Gastroesophageal sphincter (tissue), 4 donors: Measurements from ENCODE around the gene VSTM4. TPM values are rescaled to one million over a fixed set of nuclear protein-coding genes. Genes with fewer than 3 reads are reported as not detected.

Source experiments
- ATAC-seq: fragments of 150-250 bp; one replicate; pipeline ENCODE4 v1.9.1; 2016; ENCODE audit warnings: mild to moderate bottlenecking, moderate library complexity
- H3K27ac ChIP-seq, 4 donors: fragments of 200-600 bp; sonication (generic) in 3 of 4; 1 replicate in 3 of 4; 2 replicates in 1 of 4; pipeline ENCODE4 v1.5.1; 2016 to 2019
- H3K27me3 ChIP-seq: fragments of 200-600 bp; sonication (generic); one replicate; pipeline ENCODE4 v1.5.1; 2019
- H3K36me3 ChIP-seq, 2 donors: fragments of 200-600 bp; sonication (generic); one replicate each; pipeline ENCODE4 v1.5.1; 2019; ENCODE audit warnings: control low read depth in 1 of 2
- H3K4me1 ChIP-seq, 3 donors: fragments of 200-600 bp; sonication (generic); 1 replicate in 2 of 3; 2 replicates in 1 of 3; pipeline ENCODE4 v1.5.1; 2016 to 2019; ENCODE audit warnings: control low read depth in 2 of 3
- H3K4me3 ChIP-seq, 2 donors: fragments of 200-600 bp; sonication (generic); one replicate each; pipeline ENCODE4 v1.5.1; 2019; ENCODE audit warnings: mild to moderate bottlenecking in 1 of 2, moderate library complexity in 1 of 2
- H3K9me3 ChIP-seq, 3 donors: fragments of 200-600 bp; sonication (generic); one replicate each; pipeline ENCODE4 v1.5.1; 2017 to 2019; ENCODE audit warnings: control low read depth in 2 of 3
- EP300 ChIP-seq: sonication (generic); formaldehyde crosslinking; IDR thresholded peaks from one replicate; pipeline ENCODE4 v1.6.1; 2017; ENCODE audit warnings: antibody characterized with exemption, mild to moderate bottlenecking
- POLR2A ChIP-seq, 2 donors: fragments of 450-650 bp; IDR thresholded peaks; one replicate each; pipeline ENCODE4 v1.6.1; 2017; ENCODE audit warnings: antibody characterized with exemption in 2 of 2, mild to moderate bottlenecking in 2 of 2, moderate library complexity in 1 of 2
- POLR2AphosphoS5 ChIP-seq: sonication (generic); formaldehyde crosslinking; IDR thresholded peaks from one replicate; pipeline ENCODE4 v1.6.1; 2017; ENCODE audit warnings: antibody characterized with exemption
- WGBS, 2 donors: methylation state at CpG; one replicate each; pipeline ENCODE4 v1.1.5; 2018; ENCODE audit warnings: low coverage in 1 of 2; 5-methylcytosine and 5-hydroxymethylcytosine counted together
- total RNA-seq, 4 donors: library from RNA; depleted of rRNA; stranded (reverse); fragments of >200 nt; gene quantifications; one replicate each; pipeline ENCODE4 v1.1.0, GENCODE V29; 2016
- TF ChIP-seq, protein P1 (sequence below), 4 experiments: fragments of 200-600 bp in 2 of 4; fragments of 450-650 bp in 2 of 4; sonication (generic) in 1 of 4; IDR thresholded peaks; one replicate each; pipeline ENCODE4 v1.5.1; 2017 to 2019; ENCODE audit warnings: antibody characterized with exemption in 4 of 4, mild to moderate bottlenecking in 2 of 4, moderate library complexity in 2 of 4

VSTM4 gene
- total RNA-seq, 4 donors from 2014 or later: 11.4 to 25.1 (median 21.9) TPM

DNA sequence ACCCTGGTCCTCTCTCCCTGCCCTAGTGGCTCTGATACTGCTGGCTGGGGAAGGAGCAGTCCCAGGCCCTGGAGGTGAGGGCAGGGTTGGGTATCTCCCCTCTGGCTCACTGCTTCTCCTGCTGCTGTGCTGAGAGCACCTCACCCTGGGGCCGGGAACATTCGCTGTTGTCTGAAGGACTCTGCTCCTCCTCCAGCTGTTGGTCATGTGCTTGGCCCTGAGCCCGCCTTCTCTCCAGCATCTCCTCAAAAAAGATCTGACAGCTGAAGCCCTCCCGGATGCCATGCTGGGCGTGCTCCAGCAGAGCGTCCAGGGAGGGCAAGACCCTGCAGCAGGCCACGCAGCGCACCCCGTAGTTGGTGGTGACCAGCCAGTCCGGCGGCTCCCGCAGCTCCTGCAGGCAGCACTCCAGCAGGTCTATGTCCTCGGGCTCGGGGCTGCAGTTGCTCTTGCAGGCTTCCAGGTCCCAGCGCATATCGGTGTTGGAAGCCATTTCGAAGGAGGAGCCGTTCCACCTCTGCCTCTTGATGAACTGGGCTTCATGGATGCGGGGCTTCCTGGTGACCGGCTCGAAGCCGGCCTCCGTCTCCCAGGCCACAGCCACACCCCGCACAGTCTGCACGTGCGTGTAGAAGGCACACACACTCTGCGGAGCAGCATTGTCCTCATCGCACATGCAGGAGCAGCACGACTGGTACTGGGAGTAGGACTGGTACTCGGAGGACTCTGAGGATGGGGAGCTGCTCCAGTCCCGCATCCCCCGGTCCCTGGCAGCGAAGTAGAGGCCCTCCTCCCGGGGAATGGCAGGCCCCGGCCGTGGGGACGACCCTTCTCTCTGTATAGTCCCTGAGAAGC is 16.4 kb upstream of the VSTM4 start:
- Histone ChIP-seq H3K4me3 (no peak overlapping the region), H3K4me1 (no peaks in the 10 kb centered on the region), H3K9me3 (no peaks in the 10 kb centered on the region), H3K36me3 (no peaks in the 10 kb centered on the region), H3K27me3 (peaks cover 12% of the 10 kb centered on the region), H3K27ac (no peak overlapping the region)
- WGBS, 2 donors: no CpG with 5 or more reads among the region's 37 CpGs
- TF ChIP-seq EP300: no peak
- TF ChIP-seq, protein P1, sequence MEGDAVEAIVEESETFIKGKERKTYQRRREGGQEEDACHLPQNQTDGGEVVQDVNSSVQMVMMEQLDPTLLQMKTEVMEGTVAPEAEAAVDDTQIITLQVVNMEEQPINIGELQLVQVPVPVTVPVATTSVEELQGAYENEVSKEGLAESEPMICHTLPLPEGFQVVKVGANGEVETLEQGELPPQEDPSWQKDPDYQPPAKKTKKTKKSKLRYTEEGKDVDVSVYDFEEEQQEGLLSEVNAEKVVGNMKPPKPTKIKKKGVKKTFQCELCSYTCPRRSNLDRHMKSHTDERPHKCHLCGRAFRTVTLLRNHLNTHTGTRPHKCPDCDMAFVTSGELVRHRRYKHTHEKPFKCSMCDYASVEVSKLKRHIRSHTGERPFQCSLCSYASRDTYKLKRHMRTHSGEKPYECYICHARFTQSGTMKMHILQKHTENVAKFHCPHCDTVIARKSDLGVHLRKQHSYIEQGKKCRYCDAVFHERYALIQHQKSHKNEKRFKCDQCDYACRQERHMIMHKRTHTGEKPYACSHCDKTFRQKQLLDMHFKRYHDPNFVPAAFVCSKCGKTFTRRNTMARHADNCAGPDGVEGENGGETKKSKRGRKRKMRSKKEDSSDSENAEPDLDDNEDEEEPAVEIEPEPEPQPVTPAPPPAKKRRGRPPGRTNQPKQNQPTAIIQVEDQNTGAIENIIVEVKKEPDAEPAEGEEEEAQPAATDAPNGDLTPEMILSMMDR (IDR thresholded peaks at IDR 0.05): no peak
- no peak for TF ChIP-seq POLR2A (IDR thresholded peaks at IDR 0.05)
- TF ChIP-seq POLR2AphosphoS5: no peak
- no peak for ATAC-seq

DNA sequence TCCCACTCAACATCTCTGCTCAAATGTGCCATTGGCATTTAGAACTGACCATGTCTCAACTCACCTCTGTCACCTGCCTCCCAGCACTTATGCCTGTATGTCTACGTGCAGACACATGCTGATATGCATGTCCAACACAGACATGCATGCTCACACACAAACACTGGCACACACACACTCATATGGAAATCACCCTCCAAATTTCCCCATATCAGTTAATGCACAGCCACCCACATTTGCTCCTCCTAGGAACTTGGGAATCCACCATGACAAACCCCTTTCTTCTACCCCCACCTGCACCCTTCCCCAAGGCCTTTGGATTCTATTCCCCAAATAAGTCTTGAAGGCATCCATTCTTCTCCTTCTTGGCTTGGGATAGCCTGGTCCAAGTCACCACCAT is 14.1 kb upstream of the VSTM4 start:
- Histone ChIP-seq H3K4me3 (no peak overlapping the region), H3K4me1 (no peaks in the 10 kb centered on the region), H3K27me3 (peaks cover 12% of the 10 kb centered on the region), H3K9me3 (no peaks in the 10 kb centered on the region), H3K36me3 (no peaks in the 10 kb centered on the region), H3K27ac (no peak overlapping the region)
- 82 to 100% methylated on average over 1 of the region's 1 CpG for WGBS, 2 donors
- no peak for TF ChIP-seq EP300
- no peak for TF ChIP-seq POLR2AphosphoS5
- no peak for TF ChIP-seq POLR2A (IDR thresholded peaks at IDR 0.05)
- TF ChIP-seq, protein P1 (IDR thresholded peaks at IDR 0.05): no peak
- no peak for ATAC-seq

DNA sequence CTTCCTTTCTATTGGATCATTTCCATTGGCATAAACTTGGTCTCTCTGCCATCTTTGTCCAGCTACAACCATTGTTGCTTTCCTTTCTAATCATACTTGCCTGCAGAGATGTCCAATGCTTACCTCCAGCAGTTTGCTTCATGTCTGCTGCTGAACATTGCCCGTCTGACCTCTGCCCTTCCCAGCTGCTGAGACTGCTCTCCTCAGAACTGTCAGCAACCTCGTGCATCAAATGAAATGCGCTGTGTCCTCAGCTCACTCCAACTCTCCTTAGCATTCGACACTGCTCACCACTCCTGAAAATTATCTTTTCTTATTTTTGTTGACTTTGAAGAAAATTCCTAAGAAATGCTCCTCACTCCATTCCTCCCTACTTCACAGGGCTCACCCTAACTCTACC is 13.5 kb upstream of the VSTM4 start:
- H3K4me3 ChIP-seq: no peak overlapping the region
- ATAC-seq: no peak
- H3K27me3 ChIP-seq: peaks cover 12% of the 10 kb centered on the region
- H3K9me3 ChIP-seq: no peaks in the 10 kb centered on the region
- H3K4me1 ChIP-seq: no peaks in the 10 kb centered on the region
- no peaks in the 10 kb centered on the region for H3K36me3 ChIP-seq
- TF ChIP-seq, protein P1 (IDR thresholded peaks at IDR 0.05): no peak
- no peak for TF ChIP-seq POLR2A (IDR thresholded peaks at IDR 0.05)
- no peak for TF ChIP-seq POLR2AphosphoS5
- no peak overlapping the region for H3K27ac ChIP-seq
- WGBS, 2 donors: 41 to 73% methylated on average over 3 to 4 of the region's 4 CpGs

DNA sequence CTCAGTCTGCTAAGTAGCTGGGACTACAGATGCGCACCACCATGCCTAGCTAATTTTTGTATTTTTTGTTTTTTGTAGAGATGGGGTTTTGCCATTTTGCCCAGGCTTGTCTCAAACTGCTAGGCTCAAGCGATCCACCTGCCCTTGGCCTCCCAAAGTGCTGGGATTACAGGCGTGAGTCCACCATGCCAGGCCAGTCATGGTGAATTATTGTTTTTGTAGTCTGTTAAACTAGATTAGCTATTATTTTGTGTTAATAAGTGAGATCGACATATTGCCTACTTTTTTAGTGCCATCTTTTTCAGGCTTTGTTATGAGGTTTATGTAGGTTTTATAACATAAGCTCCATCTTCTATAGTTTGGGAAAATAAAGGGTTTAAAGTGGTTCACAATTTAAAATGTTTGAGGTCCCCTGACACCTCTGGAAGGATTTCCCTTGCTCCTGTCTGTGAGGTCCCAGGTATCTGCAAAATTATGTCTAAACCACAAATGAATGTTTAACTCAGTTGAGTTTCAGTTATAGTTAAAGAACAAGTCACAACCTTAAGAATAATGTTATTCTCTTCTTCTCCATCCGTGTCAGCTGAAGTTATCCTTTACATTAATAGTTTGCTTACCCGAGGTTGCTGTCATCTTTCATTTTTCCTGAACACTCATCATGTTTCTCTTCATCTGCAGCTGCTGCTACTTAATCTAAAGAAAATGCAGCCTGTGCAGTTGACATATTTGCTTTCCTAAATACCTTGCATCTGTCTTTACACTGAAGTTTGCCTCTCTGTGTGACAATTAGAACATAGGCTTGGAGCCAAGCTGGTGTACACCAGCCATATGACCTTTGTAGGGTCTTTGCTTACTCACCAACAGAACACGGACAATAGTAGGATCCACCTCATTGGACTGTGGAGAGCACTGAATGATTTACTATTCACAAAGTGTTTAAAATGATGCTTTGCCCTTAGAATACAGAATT is 8.9 kb upstream of the VSTM4 start:
- Histone ChIP-seq H3K9me3 (no peaks in the 10 kb centered on the region), H3K36me3 (no peaks in the 10 kb centered on the region), H3K4me3 (no peak overlapping the region), H3K4me1 (no peaks in the 10 kb centered on the region), H3K27me3 (no peaks in the 10 kb centered on the region), H3K27ac (no peak overlapping the region)
- WGBS, 2 donors: 67 to 70% methylated on average over 7 of the region's 7 CpGs
- no peak for ATAC-seq
- TF ChIP-seq POLR2A (IDR thresholded peaks at IDR 0.05): no peak
- TF ChIP-seq, protein P1 (IDR thresholded peaks at IDR 0.05): no peak
- TF ChIP-seq EP300: no peak
- TF ChIP-seq POLR2AphosphoS5: no peak
